ENCODE data around the gene ACTG2. TPM values are rescaled to one million over a fixed set of nuclear protein-coding genes. Genes with fewer than 3 reads are reported as not detected.
"Not testable (repeated sequence)": the region's sequence is repeated elsewhere in the genome, so short reads cannot be mapped to it uniquely, and the experiment has no call there.

ACTG2 gene
- total RNA-seq, 3 donors from 2014 or later (not counting 1 experiment from before 2014, with no cell fraction given): not detected

DNA sequence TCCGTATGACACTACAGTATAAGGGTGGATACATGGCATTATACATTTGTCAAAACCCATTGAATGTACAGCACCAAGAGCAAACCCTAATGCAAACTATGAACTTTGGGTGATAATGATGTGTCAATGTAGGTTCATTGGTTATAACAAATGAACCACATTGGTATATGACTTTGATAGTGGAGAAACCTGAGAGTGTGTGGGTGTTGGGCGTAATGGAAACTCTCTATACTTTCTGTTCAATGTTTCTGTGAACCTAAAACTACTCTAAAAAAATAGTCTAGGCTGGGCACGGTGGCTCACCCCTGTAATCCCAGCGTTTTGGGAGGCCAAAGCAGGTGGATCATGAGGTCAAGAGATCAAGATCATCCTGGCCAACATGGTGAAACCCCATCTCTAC is 6.5 kb upstream of the ACTG2 start:
- no peaks in the 10 kb centered on the region for H3K36me3 ChIP-seq (ENCODE audit: control insufficient read depth, insufficient read depth, low read length)
- peak; percentile 53 to 82 (median 59) for ATAC-seq
- H3K9me3 ChIP-seq (ENCODE audit: control insufficient read depth, insufficient read depth, low read length): no peaks in the 10 kb centered on the region
- no peaks in the 10 kb centered on the region for H3K4me1 ChIP-seq (ENCODE audit: control insufficient read depth, insufficient read depth, low read length)
- no peak overlapping the region for H3K4me3 ChIP-seq (ENCODE audit: low read length)
- H3K27ac ChIP-seq (ENCODE audit: low read length): no peak overlapping the region
- no peak for DNase-seq
- no peak overlapping the region for H3K27ac Mint-ChIP-seq
- peaks cover 13 to 14% of the 10 kb centered on the region in 2 donors for H3K4me1 Mint-ChIP-seq
- WGBS (ENCODE audit: insufficient coverage): 48% methylated on average over 3 of the region's 4 CpGs
- H3K9me3 Mint-ChIP-seq: no peaks in the 10 kb centered on the region
- no peaks in the 10 kb centered on the region for H3K27me3 ChIP-seq (ENCODE audit: control insufficient read depth, insufficient read depth, low read length)
- peaks cover 0 to 6% of the 10 kb centered on the region in 2 donors for H3K27me3 Mint-ChIP-seq (ENCODE audit: low read depth in 2 of 2)
- no peaks in the 10 kb centered on the region for H3K36me3 Mint-ChIP-seq
- TF ChIP-seq, protein P1, sequence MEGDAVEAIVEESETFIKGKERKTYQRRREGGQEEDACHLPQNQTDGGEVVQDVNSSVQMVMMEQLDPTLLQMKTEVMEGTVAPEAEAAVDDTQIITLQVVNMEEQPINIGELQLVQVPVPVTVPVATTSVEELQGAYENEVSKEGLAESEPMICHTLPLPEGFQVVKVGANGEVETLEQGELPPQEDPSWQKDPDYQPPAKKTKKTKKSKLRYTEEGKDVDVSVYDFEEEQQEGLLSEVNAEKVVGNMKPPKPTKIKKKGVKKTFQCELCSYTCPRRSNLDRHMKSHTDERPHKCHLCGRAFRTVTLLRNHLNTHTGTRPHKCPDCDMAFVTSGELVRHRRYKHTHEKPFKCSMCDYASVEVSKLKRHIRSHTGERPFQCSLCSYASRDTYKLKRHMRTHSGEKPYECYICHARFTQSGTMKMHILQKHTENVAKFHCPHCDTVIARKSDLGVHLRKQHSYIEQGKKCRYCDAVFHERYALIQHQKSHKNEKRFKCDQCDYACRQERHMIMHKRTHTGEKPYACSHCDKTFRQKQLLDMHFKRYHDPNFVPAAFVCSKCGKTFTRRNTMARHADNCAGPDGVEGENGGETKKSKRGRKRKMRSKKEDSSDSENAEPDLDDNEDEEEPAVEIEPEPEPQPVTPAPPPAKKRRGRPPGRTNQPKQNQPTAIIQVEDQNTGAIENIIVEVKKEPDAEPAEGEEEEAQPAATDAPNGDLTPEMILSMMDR (IDR thresholded peaks at IDR 0.05): no peak
- no peak overlapping the region for H3K4me3 Mint-ChIP-seq
- intact Hi-C loops (cut with micrococcal nuclease): no loop called here

DNA sequence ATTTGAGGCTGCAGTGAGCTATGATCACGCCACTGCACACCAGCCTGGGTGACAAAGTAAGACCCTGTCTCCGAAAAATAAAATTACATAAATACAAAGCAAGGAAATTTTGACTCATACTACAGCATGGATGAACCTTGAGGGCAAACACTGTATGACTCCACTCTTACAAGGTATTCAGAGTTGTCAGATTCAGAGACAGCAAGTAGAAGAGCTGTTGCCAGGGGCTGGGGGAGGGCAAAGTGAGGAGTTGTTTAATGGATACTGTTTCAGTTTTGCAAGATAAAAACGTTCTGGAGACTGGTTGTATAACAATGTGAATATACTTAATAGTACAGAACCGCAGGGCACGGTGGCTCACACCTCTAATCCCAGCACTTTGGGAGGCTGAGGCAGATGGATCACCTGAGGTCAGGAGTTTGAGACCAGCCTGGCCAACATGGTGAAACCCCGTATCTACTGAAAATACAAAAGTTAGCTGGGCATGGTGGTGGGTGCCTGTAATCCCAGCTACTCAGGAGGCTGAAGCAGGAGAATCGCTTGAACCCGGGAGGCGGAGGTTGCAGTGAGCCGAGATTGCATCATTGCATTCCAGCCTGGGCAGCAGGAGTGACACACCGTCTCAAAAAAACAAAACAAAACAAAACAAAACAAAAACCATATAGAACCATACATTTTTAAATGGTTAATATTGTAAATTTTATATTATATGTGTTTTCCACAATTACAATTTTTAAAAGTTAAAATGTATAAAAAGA is 5.0 kb upstream of the ACTG2 start:
- H3K27me3 ChIP-seq (ENCODE audit: control insufficient read depth, insufficient read depth, low read length); intact Hi-C loops (cut with micrococcal nuclease); H3K9me3 ChIP-seq (ENCODE audit: control insufficient read depth, insufficient read depth, low read length); ATAC-seq; H3K27ac ChIP-seq (ENCODE audit: low read length); H3K4me1 ChIP-seq (ENCODE audit: control insufficient read depth, insufficient read depth, low read length); H3K36me3 Mint-ChIP-seq; H3K36me3 ChIP-seq (ENCODE audit: control insufficient read depth, insufficient read depth, low read length); H3K4me3 ChIP-seq (ENCODE audit: low read length); H3K4me3 Mint-ChIP-seq; H3K27ac Mint-ChIP-seq; H3K27me3 Mint-ChIP-seq (ENCODE audit: low read depth in 2 of 2); DNase-seq; H3K9me3 Mint-ChIP-seq: not testable (repeated sequence)
- 95% methylated on average over 10 of the region's 11 CpGs for WGBS (ENCODE audit: insufficient coverage)
- H3K4me1 Mint-ChIP-seq: peaks cover 13 to 14% of the 10 kb centered on the region in 2 donors

DNA sequence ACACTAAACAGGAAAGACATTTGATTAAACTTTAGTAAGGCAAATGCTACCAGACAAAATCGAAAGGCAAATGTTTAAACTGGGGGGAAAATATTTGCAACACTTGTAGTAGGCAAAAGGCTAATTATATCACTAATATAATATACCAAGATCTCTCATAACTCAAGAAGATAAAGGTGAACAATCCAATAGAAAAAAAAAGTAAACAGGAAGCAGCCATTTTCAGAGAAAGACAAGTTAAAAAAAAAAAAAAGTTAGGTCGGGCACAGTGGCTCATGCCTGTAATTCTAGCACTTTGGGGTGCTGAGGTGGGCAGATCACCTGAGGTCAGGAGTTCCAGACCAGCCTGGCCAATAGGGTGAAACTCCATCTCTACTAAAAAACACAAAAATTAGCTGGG is 4.4 kb upstream of the ACTG2 start:
- no peak overlapping the region for H3K27ac Mint-ChIP-seq
- no peaks in the 10 kb centered on the region for H3K9me3 Mint-ChIP-seq
- DNase-seq: no peak

GRCh38 chr2:73889206-73889605 is 3.6 kb upstream of the ACTG2 start:
- no peaks in the 10 kb centered on the region for H3K9me3 Mint-ChIP-seq
- no peak overlapping the region for H3K27ac Mint-ChIP-seq
- H3K4me1 Mint-ChIP-seq: peaks cover 13 to 15% of the 10 kb centered on the region in 2 donors
- Histone ChIP-seq H3K4me1 (ENCODE audit: control insufficient read depth, insufficient read depth, low read length) (no peaks in the 10 kb centered on the region), H3K36me3 (ENCODE audit: control insufficient read depth, insufficient read depth, low read length) (no peaks in the 10 kb centered on the region), H3K4me3 (ENCODE audit: low read length) (no peak overlapping the region), H3K27me3 (ENCODE audit: control insufficient read depth, insufficient read depth, low read length) (no peaks in the 10 kb centered on the region), H3K9me3 (ENCODE audit: control insufficient read depth, insufficient read depth, low read length) (no peaks in the 10 kb centered on the region), H3K27ac (ENCODE audit: low read length) (no peak overlapping the region)
- WGBS (ENCODE audit: insufficient coverage): 95% methylated on average over 3 of the region's 5 CpGs
- H3K27me3 Mint-ChIP-seq (ENCODE audit: low read depth in 2 of 2): peaks cover 0 to 4% of the 10 kb centered on the region in 2 donors
- no peaks in the 10 kb centered on the region for H3K36me3 Mint-ChIP-seq
- H3K4me3 Mint-ChIP-seq: no peak overlapping the region
- ATAC-seq (no peak), DNase-seq (no peak)
- intact Hi-C loops (cut with micrococcal nuclease): no loop called here
- TF ChIP-seq, protein P1 (IDR thresholded peaks at IDR 0.05): no peak

More for the DNA sequence above, 4.4 kb upstream of the ACTG2 start:
- no peak for ATAC-seq
- no peak overlapping the region for H3K4me3 Mint-ChIP-seq
- 63% methylated on average over 1 of the region's 2 CpGs for WGBS (ENCODE audit: insufficient coverage)
- Histone ChIP-seq H3K4me3 (ENCODE audit: low read length) (no peak overlapping the region), H3K27me3 (ENCODE audit: control insufficient read depth, insufficient read depth, low read length) (no peaks in the 10 kb centered on the region), H3K27ac (ENCODE audit: low read length) (no peak overlapping the region), H3K9me3 (ENCODE audit: control insufficient read depth, insufficient read depth, low read length) (no peaks in the 10 kb centered on the region), H3K4me1 (ENCODE audit: control insufficient read depth, insufficient read depth, low read length) (no peaks in the 10 kb centered on the region), H3K36me3 (ENCODE audit: control insufficient read depth, insufficient read depth, low read length) (no peaks in the 10 kb centered on the region)
- intact Hi-C loops (cut with micrococcal nuclease): no loop called here
- peaks cover 13 to 14% of the 10 kb centered on the region in 2 donors for H3K4me1 Mint-ChIP-seq
- H3K36me3 Mint-ChIP-seq: no peaks in the 10 kb centered on the region
- TF ChIP-seq, protein P1 (IDR thresholded peaks at IDR 0.05): no peak
- peaks cover 0 to 4% of the 10 kb centered on the region in 2 donors for H3K27me3 Mint-ChIP-seq (ENCODE audit: low read depth in 2 of 2)
